ENCODE data around the gene TRIM74.
"Not testable (repeated sequence)": the region's sequence is repeated elsewhere in the genome, so short reads cannot be mapped to it uniquely, and the experiment has no call there.

DNA sequence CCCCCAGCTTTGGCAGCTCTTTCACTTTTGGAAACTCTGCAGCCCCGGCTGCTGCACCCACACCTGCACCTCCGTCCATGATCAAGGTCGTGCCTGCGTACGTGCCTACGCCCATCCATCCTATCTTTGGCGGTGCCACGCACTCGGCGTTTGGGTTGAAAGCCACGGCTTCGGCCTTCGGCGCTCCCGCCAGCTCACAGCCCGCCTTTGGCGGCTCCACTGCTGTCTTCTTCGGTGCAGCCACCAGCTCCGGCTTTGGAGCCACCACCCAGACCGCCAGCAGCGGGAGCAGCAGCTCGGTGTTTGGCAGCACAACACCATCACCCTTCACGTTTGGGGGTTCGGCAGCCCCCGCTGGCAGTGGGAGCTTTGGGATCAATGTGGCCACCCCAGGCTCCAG, 26.3 kb downstream of the TRIM74 start:
- TF ChIP-seq, protein P1, sequence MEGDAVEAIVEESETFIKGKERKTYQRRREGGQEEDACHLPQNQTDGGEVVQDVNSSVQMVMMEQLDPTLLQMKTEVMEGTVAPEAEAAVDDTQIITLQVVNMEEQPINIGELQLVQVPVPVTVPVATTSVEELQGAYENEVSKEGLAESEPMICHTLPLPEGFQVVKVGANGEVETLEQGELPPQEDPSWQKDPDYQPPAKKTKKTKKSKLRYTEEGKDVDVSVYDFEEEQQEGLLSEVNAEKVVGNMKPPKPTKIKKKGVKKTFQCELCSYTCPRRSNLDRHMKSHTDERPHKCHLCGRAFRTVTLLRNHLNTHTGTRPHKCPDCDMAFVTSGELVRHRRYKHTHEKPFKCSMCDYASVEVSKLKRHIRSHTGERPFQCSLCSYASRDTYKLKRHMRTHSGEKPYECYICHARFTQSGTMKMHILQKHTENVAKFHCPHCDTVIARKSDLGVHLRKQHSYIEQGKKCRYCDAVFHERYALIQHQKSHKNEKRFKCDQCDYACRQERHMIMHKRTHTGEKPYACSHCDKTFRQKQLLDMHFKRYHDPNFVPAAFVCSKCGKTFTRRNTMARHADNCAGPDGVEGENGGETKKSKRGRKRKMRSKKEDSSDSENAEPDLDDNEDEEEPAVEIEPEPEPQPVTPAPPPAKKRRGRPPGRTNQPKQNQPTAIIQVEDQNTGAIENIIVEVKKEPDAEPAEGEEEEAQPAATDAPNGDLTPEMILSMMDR (IDR thresholded peaks at IDR 0.05): not testable (repeated sequence)
- TF ChIP-seq POLR2A (IDR thresholded peaks at IDR 0.05): not testable (repeated sequence)

Measured in tibial nerve (tissue), 3 donors.